T-cell (primary cell): Measurements from ENCODE around the gene FOXF1. TPM values are rescaled to one million over a fixed set of nuclear protein-coding genes. Genes with fewer than 3 reads are reported as not detected.

ENCODE experiments used
- ATAC-seq, 4 experiments: fragments of 200-7000 bp in 3 of 4; fragments of 150-1000 bp in 1 of 4; cut with Tn5 transposase; replicated peaks in 1 of 4; 1 replicate in 3 of 4; 2 replicates in 1 of 4; pipeline ENCODE4 v1.10.0; 2021; ENCODE audit warnings: moderate library complexity in 3 of 4, mild to moderate bottlenecking in 2 of 4, moderate number of reproducible peaks in 1 of 4
- CTCF ChIA-PET, 2 donors: fragments of 300-600 bp; sonication (Branson Sonifier 250); formaldehyde crosslinking; loops; one replicate each; lab custom pipeline; 2022; ENCODE audit warnings: antibody characterized with exemption in 2 of 2; lab: Charles Lee
- POLR2A ChIA-PET, 2 donors: fragments of 300-600 bp; sonication (Branson Sonifier 250); formaldehyde crosslinking; loops; one replicate each; lab custom pipeline; 2022; ENCODE audit warnings: antibody characterized with exemption in 2 of 2; lab: Charles Lee
- DNase-seq, 35 experiments: peaks; one replicate each; pipeline versions ENCODE4 v3.0.0 to v3.0.0-alpha.2; 2013 to 2023
- H3K27ac ChIP-seq: one replicate; pipeline ENCODE4 v1.5.1; 2013; ENCODE audit warnings: low read length
- H3K27me3 ChIP-seq, 2 experiments: replicated peaks in 1 of 2; 1 replicate in 1 of 2; 2 replicates in 1 of 2; pipeline versions ENCODE4 v1.6.1 to v1.7.0; 2013; ENCODE audit warnings: low read length in 1 of 2, mixed read lengths in 1 of 2; ENCODE audit not compliant: control insufficient read depth in 2 of 2, insufficient read depth in 2 of 2; ENCODE audit errors: extremely low read depth in 1 of 2
- H3K36me3 ChIP-seq, 2 donors: 1 replicate in 1 of 2; 2 replicates in 1 of 2; pipeline versions ENCODE4 v1.6.1 to v1.7.0; 2013; ENCODE audit warnings: low read length in 1 of 2; ENCODE audit not compliant: control insufficient read depth in 2 of 2, insufficient read depth in 1 of 2; ENCODE audit errors: extremely low read depth in 1 of 2
- H3K4me1 ChIP-seq, 2 experiments: 1 replicate in 1 of 2; 2 replicates in 1 of 2; pipeline versions ENCODE4 v1.6.1 to v1.7.0; 2013; ENCODE audit warnings: low read length in 2 of 2, mixed read lengths in 1 of 2; ENCODE audit not compliant: insufficient read depth in 2 of 2, control insufficient read depth in 1 of 2; ENCODE audit errors: extremely low read depth in 1 of 2
- H3K4me3 ChIP-seq, 2 donors: 1 replicate in 1 of 2; 2 replicates in 1 of 2; pipeline versions ENCODE4 v1.5.1 to v1.7.0; 2013; ENCODE audit warnings: mild to moderate bottlenecking in 2 of 2, low read length in 1 of 2, moderate library complexity in 1 of 2; ENCODE audit not compliant: control insufficient read depth in 1 of 2; ENCODE audit errors: extremely low read depth in 1 of 2
- H3K9me3 ChIP-seq: 2 replicates; pipeline ENCODE4 v1.7.0; 2013
- H3K27ac Mint-ChIP-seq, 2 donors: one replicate each; pipeline ENCODE4 v1.8.0; 2020 to 2021; ENCODE audit warnings: mild to moderate bottlenecking in 2 of 2, mixed read lengths in 2 of 2
- H3K27me3 Mint-ChIP-seq, 2 donors: one replicate each; pipeline ENCODE4 v1.8.0; 2021 to 2022; ENCODE audit warnings: mixed read lengths in 2 of 2
- H3K36me3 Mint-ChIP-seq: one replicate; pipeline ENCODE4 v1.8.0; 2021; ENCODE audit warnings: mixed read lengths
- H3K4me1 Mint-ChIP-seq, 3 donors: one replicate each; pipeline ENCODE4 v1.8.0; 2020 to 2022; ENCODE audit warnings: mixed read lengths in 3 of 3, mild to moderate bottlenecking in 1 of 3
- H3K4me3 Mint-ChIP-seq, 3 donors: one replicate each; pipeline ENCODE4 v1.8.0; 2020 to 2022; ENCODE audit warnings: mild to moderate bottlenecking in 3 of 3, mixed read lengths in 3 of 3, moderate library complexity in 3 of 3
- H3K9me3 Mint-ChIP-seq, 3 donors: one replicate each; pipeline ENCODE4 v1.8.0; 2020 to 2022; ENCODE audit warnings: mixed read lengths in 3 of 3
- WGBS: methylation state at CpG from one replicate; pipeline ENCODE4 v1.1.5; 2013; ENCODE audit warnings: missing lambda C conversion rate; ENCODE audit not compliant: insufficient coverage; 5-methylcytosine and 5-hydroxymethylcytosine counted together
- total RNA-seq, 35 experiments: library from RNA in 6 of 35; stranded (reverse) in 6 of 35; fragments of 120-200 nt in 1 of 35; gene quantifications; one replicate each; pipeline versions ENCODE4 v1.2.1 to v1.2.4 and lab custom pipeline; 2013 to 2026

FOXF1 gene
- total RNA-seq, 5 donors from 2014 or later (not counting 1 experiment from before 2014, with no cell fraction given), result 0.15 TPM; not detected in 4

DNA sequence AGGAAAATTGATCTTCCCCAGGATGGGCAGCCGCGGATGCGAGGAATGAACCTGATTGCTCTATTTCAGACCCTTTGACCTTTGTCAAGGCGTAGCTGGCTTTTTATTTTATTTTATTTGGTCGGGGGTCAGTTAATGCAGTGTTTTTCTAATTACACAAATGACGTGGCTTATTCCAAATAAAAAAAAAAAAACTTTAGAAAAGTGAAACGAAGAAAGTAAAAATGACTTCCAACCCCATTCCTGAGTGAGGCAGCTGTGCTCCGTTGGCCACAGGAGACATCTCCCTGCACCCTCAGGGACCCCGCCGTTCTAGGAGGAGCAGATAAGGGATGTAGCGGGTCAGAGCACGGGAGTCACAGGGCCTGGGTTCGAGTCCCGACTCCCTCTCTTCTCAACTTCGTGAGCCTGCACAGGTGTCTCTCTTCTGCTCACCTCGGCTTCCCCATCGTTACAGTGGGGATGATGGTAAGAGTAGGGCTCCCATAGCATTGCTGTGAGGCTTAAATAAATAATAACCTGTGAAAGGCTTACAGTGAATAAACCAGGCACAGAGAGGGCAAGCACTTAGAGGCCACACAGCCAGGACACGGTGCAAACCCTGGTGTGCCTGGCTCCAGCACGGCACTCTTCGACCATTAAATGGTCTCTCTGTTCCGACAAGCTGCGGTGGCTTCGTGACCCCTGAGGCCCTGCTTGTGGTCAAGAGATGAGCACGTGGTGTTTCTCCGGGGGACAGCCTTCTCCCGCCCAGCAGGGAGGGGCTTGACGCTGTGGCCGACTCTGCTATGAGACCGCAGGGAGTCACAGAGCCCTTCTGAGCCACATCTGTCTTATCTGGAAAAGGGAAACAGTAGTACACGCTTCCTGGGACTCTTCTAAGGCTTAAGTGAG lies 10.2 kb downstream of the FOXF1 start:
- DNase-seq, result no peak
- CTCF ChIA-PET, result interaction anchor here (0.6 to 1.0 kb wide), 3 partner anchors 10 to 704 kb away, joined by 3 to 5 read pairs (median 3); partner anchors contain the start of gene FOXF1 (in 1 of the 2)
- peaks cover 26 to 62% of the 10 kb centered on the region in 2 donors for H3K27me3 Mint-ChIP-seq

DNA sequence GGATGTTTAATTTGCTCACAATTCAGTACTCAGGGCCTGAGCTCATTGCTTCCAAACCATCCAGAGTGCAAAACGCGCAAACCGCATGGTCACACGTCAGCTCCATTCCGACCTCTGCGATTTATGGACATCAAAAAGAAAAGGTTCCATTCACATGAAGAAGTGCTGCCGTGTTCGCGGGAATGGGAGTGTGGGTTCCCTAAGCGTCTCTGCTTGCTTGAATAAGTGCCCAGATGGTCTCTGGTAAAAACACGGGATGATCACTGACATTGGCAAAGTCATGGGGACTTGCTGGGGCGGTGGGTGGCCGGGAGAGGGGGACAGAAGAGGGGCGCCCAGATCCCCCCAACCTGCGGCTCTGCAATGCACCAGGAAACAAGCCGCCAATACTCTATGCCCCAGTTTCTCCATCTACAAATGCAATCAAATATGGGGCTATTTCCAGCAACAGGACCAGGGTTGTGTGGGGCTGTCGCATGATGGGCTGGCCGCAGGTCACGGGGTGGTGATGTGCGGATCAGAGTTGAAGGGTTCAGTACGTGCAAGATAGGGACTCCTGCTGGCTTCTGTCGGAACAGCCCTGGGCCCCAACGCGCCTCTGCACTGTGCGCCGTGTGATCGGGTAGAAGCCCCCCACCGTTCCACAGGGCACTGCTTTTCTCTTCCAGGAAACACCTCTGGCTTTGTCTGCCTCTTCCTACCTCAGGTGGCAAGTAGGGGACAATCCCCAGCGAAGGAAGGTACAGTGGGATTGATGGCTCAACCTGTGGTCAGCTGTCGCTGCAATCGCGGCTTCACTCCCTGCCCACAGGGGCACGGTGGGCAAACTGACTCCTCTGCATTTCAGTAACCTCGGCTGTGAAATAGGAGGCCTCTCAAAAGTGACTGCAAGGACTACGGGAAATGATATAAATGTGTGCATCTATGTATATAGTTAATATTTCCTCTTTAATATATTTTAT lies 11.2 kb downstream of the FOXF1 start:
- peaks cover 17 to 67% of the 10 kb centered on the region in 2 experiments for H3K27me3 ChIP-seq
- Mint-ChIP-seq H3K9me3 (peaks cover 0 to 3% (median 3%) of the 10 kb centered on the region in 3 donors), H3K4me3 (no peak overlapping the region), H3K4me1 (peaks cover 9 to 15% (median 11%) of the 10 kb centered on the region in 3 donors), H3K27me3 (peaks cover 26 to 54% of the 10 kb centered on the region in 2 donors), H3K27ac (no peak overlapping the region), H3K36me3 (no peaks in the 10 kb centered on the region)
- H3K4me3 ChIP-seq, result no peak overlapping the region
- peaks cover 0 to 10% of the 10 kb centered on the region in 2 experiments for H3K4me1 ChIP-seq
- DNase-seq, result no peak
- no peak overlapping the region for H3K27ac ChIP-seq
- ChIA-PET POLR2A (no interaction called here), CTCF (no interaction called here)
- no peaks in the 10 kb centered on the region for H3K36me3 ChIP-seq
- no peaks in the 10 kb centered on the region for H3K9me3 ChIP-seq
- ATAC-seq, result no peak
- WGBS, result 77% methylated on average over 18 of the region's 35 CpGs

More for the DNA sequence above, 10.2 kb downstream of the FOXF1 start:
- no peak overlapping the region for H3K27ac Mint-ChIP-seq
- Histone ChIP-seq H3K27ac (no peak overlapping the region), H3K9me3 (no peaks in the 10 kb centered on the region), H3K27me3 (peaks cover 18 to 77% of the 10 kb centered on the region in 2 experiments), H3K4me1 (peaks cover 0 to 10% of the 10 kb centered on the region in 2 experiments), H3K4me3 (no peak overlapping the region), H3K36me3 (no peaks in the 10 kb centered on the region)
- POLR2A ChIA-PET, result interaction anchor here in 1 of 2 donors (0.7 kb wide), 1 partner anchor 710 kb away, joined by 4 read pairs; no protein-coding TSS in a partner anchor
- H3K9me3 Mint-ChIP-seq, result no peaks in the 10 kb centered on the region
- H3K4me1 Mint-ChIP-seq, result peaks cover 9 to 15% (median 11%) of the 10 kb centered on the region in 3 donors
- peak overlapping the region in 1 of 3 donors; percentile 52 for H3K4me3 Mint-ChIP-seq
- no peak for ATAC-seq
- no peaks in the 10 kb centered on the region for H3K36me3 Mint-ChIP-seq
- 52% methylated on average over 16 of the region's 30 CpGs for WGBS

DNA sequence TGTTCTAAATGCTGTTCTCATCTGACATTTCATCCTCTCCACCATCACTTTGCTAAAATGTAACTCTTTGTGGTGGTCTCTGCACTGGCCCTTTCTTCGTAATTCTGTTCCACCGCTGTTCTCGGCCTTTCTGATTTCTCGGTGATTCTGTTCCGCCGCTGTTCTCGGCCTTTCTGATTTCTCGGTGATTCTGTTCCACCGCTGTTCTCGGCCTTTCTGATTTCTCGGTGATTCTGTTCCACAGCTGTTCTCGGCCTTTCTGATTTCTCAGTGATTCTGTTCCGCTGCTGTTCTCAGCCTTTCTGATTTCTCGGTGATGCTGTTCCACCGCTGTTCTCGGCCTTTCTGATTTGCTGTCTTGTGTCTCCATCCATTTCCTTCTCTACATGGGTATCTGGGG lies 12.3 kb downstream of the FOXF1 start:
- Mint-ChIP-seq H3K4me3 (no peak overlapping the region), H3K4me1 (peaks cover 9 to 15% (median 11%) of the 10 kb centered on the region in 3 donors), H3K27ac (no peak overlapping the region), H3K27me3 (peaks cover 20 to 44% of the 10 kb centered on the region in 2 donors), H3K9me3 (peaks cover 0 to 7% (median 6%) of the 10 kb centered on the region in 3 donors), H3K36me3 (peaks cover 2% of the 10 kb centered on the region)
- Histone ChIP-seq H3K27ac (no peak overlapping the region), H3K27me3 (peaks cover 14 to 56% of the 10 kb centered on the region in 2 experiments), H3K4me3 (no peak overlapping the region), H3K9me3 (no peaks in the 10 kb centered on the region), H3K36me3 (no peaks in the 10 kb centered on the region), H3K4me1 (peaks cover 0 to 10% of the 10 kb centered on the region in 2 experiments)
- ATAC-seq (no peak), DNase-seq (no peak)
- WGBS, result 87% methylated on average over 12 of the region's 16 CpGs
- CTCF ChIA-PET, result no interaction called here
- POLR2A ChIA-PET, result no interaction called here

DNA sequence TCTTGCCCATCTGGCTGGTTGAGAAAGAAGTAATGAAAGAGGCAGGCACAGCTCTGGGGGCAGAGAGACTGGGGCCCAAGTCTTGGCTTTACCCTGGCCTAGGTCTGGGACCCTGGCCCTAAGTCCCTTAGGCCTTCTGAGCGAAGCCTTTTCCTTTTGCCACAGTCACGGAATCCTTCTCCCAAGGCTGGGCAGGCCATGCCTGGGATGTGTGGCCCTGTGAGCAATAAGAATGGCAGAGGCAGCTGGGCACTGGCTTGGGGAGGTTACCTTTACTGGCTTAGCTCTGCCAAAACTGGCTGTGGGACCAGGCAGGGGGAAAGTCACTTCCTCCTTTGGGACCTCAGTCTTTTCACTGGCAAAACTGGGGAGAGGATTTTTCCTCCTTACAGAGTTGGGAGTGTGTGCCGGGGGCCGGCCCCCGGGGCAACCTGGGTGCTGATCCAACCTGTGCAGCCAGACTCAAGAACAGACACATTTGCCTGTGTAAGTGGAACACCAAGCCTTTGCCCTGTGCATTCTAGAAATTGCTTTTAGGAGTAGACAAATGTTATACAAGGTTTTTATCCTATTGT lies 12.9 kb downstream of the FOXF1 start:
- CTCF ChIA-PET, result no interaction called here
- H3K4me3 ChIP-seq, result no peak overlapping the region
- WGBS, result 78% methylated on average over 5 of the region's 5 CpGs

DNA sequence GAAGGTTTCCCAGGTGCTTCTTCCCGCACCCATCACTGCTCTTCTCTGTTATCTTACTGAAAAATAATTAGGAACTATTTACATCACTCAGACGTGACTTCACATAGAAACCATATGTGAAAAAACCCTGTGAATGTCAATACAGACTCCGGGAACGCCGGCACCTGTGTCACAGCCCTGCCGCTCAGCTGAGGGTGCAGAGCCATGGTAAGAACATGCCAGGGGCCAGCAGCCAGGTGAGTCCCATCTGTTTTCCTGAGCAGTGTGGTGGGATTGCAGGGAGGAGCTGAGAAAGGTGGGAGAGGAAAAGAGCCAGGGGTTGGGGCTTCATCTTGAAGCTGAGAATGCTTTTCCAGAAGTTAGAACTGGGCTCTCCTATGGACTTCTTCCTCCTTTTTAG lies 13.7 kb downstream of the FOXF1 start:
- ChIA-PET CTCF (no interaction called here), POLR2A (no interaction called here)
- ATAC-seq, result no peak
- Mint-ChIP-seq H3K36me3 (peaks cover 2% of the 10 kb centered on the region), H3K4me1 (peaks cover 9 to 14% (median 10%) of the 10 kb centered on the region in 3 donors), H3K9me3 (peaks cover 0 to 7% (median 6%) of the 10 kb centered on the region in 3 donors), H3K27me3 (peaks cover 10 to 30% of the 10 kb centered on the region in 2 donors), H3K27ac (no peak overlapping the region), H3K4me3 (no peak overlapping the region)
- Histone ChIP-seq H3K4me1 (peaks cover 0 to 10% of the 10 kb centered on the region in 2 experiments), H3K4me3 (no peak overlapping the region), H3K27me3 (peaks cover 7 to 42% of the 10 kb centered on the region in 2 experiments), H3K27ac (no peak overlapping the region), H3K9me3 (no peaks in the 10 kb centered on the region), H3K36me3 (no peaks in the 10 kb centered on the region)
- DNase-seq, result no peak
- 97% methylated on average over 5 of the region's 6 CpGs for WGBS

More for the DNA sequence above, 12.9 kb downstream of the FOXF1 start:
- Mint-ChIP-seq H3K4me1 (peaks cover 9 to 15% (median 11%) of the 10 kb centered on the region in 3 donors), H3K9me3 (peaks cover 0 to 7% (median 6%) of the 10 kb centered on the region in 3 donors), H3K36me3 (peaks cover 2% of the 10 kb centered on the region), H3K27ac (no peak overlapping the region), H3K27me3 (peaks cover 16 to 37% of the 10 kb centered on the region in 2 donors), H3K4me3 (no peak overlapping the region)
- Histone ChIP-seq H3K4me1 (peaks cover 0 to 10% of the 10 kb centered on the region in 2 experiments), H3K27me3 (peaks cover 9 to 50% of the 10 kb centered on the region in 2 experiments), H3K36me3 (no peaks in the 10 kb centered on the region), H3K9me3 (no peaks in the 10 kb centered on the region), H3K27ac (no peak overlapping the region)
- DNase-seq, result no peak
- no peak for ATAC-seq
- POLR2A ChIA-PET, result no interaction called here
